GM12872 (cell line): ENCODE measurements around the gene EXD1.

Source experiments
- TF ChIP-seq, protein P1 (sequence below): IDR thresholded peaks from 3 replicates; pipeline ENCODE4 v1.5.1; 2011; ENCODE audit warnings: low read depth, mild to moderate bottlenecking, low read length, moderate library complexity; ENCODE audit not compliant: insufficient read depth

Gene EXD1

DNA sequence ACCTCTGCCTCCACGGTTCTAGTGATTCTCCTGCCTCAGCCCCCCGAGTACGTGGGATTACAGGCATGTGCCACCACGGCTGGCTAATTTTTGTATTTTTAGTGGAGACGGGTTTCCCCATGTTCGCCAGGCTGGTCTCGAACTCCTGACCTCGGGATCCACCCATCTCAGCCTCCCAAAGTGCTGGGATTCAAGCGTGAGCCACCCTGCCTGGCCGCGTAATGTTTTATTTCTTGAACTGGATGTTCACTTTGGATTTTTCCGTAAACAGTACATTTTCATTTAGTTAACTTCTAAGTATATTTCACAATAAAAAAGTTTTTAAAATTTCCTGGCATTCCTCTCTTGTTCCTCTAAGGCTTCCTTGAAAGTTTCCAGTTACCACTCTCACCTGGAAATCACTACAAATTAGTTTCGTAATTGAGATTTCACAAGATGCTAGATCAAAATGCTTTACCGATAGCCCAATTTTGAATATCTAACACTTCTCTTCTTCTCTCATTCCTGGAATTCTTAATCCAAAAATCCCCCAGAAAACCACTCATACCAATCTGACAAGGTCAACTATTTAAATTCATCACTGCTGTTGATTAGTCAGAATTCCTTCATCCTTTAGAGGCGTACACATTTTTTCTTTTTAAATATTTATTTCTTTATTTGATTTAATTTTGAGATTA, 69.8 kb downstream of the EXD1 start:
- TF ChIP-seq, protein P1, sequence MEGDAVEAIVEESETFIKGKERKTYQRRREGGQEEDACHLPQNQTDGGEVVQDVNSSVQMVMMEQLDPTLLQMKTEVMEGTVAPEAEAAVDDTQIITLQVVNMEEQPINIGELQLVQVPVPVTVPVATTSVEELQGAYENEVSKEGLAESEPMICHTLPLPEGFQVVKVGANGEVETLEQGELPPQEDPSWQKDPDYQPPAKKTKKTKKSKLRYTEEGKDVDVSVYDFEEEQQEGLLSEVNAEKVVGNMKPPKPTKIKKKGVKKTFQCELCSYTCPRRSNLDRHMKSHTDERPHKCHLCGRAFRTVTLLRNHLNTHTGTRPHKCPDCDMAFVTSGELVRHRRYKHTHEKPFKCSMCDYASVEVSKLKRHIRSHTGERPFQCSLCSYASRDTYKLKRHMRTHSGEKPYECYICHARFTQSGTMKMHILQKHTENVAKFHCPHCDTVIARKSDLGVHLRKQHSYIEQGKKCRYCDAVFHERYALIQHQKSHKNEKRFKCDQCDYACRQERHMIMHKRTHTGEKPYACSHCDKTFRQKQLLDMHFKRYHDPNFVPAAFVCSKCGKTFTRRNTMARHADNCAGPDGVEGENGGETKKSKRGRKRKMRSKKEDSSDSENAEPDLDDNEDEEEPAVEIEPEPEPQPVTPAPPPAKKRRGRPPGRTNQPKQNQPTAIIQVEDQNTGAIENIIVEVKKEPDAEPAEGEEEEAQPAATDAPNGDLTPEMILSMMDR = no peak

DNA sequence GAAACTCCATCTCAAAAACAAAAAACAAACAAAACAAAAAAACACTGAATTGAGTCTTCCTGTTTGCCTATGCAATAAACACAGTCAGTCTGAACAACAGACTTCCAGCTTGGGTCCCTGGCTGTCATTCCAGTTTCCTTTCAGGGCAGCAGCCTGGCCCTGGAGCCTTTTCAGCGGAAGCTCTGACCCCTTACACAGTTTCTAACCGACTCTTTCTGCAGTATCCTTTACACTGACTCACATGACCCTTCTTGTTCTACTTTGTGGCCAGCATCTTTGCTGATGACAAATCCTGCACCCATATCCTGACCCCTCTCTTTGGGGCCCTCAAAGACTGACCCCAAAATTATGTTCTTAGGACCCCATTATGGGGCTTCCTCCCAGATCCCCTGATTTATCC, 76.1 kb downstream of the EXD1 start:
- TF ChIP-seq, protein P1 = no peak

DNA sequence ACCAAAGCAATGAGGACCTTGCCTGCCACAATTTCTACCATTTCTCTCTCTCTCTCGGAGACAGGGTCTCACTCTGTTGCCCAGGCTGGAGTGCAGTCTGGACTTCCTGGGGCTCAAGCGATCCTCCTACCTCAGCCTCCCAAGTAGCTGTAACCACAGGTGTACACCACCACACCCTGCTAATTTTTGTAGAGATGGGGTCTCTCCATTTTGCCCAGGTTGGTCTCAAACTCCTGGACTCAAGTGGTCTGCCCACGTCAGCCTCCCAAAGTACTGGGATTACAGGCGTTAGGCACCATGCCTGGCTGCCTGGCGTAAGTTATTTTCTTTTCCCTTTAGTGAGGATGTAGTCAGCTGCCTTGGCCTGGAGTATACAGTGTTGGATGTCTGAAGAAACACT, 76.8 kb downstream of the EXD1 start:
- TF ChIP-seq, protein P1 = no peak

DNA sequence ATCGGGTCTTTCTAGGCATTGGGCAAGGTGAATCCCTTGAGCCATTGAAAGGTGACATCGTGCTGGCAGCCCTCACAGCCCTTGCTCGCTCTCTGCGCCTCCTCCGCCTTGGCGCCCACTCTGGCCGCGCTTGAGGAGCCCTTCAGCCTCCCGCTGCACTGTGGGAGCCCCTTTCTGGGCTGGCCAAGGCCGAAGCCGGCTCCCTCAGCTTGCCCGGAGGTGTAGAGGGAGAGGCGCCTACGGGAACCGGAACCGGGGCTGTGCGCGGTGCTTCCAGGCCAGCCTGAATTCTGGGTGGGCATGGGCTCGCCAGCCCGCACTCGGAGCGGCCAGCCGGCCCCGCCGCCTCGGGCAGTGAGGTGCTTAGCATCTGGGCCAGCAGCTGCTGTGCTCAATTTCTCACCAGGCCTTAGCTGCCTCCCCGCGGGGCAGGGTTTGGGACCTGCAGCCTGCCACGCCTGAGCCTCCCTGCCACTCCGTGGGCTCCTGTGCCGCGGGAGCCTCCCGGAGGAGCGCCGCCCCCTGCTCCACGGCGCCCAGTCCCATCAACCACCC, 79.0 kb downstream of the EXD1 start:
- TF ChIP-seq, protein P1 = no peak

DNA sequence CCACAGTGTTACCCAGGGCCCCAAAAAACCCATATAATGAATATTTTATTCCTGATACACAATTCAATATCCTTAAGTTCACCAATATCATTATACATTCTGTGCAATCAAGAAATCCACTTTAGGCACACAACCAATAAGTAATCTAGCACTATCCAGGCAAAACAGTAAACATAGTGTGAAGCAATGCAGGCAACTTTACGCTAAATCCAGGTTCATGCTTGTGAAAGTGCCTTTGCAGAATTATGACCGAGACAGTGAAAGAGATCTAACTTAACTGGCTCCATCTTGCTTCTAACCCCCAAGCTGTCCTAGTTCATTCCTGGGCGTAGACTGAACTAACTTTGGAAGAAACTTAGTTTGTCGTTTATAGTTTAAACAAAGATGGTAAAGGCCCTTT, 80.3 kb downstream of the EXD1 start:
- TF ChIP-seq, protein P1 = no peak

DNA sequence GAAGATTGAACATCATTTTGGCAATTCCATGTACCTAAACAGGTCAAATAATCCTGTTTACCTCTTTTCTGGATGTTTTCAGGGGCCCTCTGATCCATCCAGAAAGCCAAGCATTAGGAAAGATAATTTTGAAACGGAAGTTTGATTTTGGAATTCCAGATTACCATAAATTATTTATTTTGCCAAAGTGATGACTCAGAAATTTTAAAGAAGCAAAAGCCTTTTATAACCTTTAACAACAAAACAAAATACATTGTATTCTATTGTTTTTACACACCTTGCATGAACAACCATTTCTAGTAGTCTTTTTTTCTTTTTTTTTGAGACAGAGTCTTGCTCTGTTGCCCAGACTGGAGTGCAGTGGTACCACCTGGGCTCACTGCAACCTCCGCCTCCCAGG, 82.5 kb downstream of the EXD1 start:
- TF ChIP-seq, protein P1 = no peak

DNA sequence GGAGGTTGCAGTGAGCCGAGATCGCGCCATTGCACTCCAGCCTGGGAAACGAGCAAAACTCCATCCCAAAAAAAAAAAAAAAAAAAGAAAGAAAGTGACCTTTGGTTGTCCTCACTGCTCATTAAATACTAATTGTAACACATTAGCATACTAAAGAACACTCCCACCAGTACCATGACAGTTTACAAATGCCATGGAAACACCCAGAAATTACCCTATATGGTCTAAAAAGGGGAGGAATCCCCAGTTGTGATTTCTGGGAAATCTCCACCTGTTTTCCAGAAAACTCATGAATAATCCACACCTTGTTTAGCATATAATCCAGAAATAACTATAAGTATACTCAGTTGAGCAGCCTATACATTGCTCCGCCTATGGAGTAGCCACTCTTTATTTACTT, 90.9 kb downstream of the EXD1 start:
- TF ChIP-seq, protein P1 = no peak

DNA sequence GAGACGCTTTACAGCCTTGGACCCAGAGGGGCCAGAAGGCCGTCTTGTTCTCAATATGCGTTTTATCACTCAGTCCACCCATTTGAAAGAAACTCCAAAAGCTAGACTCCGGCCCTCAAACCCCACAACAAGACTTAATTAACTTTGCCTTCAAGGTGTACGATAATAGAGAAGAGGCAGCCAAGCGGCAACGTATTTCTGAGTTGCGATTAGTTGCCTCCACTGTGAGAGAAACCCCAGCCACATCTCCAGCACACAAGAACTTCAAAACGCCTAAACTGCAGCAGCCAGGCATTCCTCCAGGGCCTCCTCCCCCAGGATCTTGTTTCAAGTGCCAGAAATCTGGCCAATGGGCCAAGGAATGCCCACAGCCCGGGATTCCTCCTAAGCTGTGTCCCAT, 97.1 kb downstream of the EXD1 start:
- TF ChIP-seq, protein P1 = no peak
